Measurements from ENCODE around the gene RARG.

RARG gene

GRCh38 chr12:53245286-53245685 is 13.3 kb upstream of the RARG start:
- H3K4me3 ChIP-seq (replicated peaks; ENCODE audit: low read depth, low read length), result no peak overlapping the region
- DNase-seq (ENCODE audit: extremely low read depth, low read depth), result no peak
- TF ChIP-seq CTCF (IDR thresholded peaks at IDR 0.05; ENCODE audit: low read depth, low read length, missing control alignments), result no peak

GRCh38 chr12:53244337-53244736 is 12.3 kb upstream of the RARG start:
- DNase-seq (ENCODE audit: extremely low read depth, low read depth), result no peak
- H3K4me3 ChIP-seq (replicated peaks; ENCODE audit: low read depth, low read length), result no peak overlapping the region
- TF ChIP-seq CTCF (IDR thresholded peaks at IDR 0.05; ENCODE audit: low read depth, low read length, missing control alignments), result no peak

GRCh38 chr12:53241623-53242412 is 9.8 kb upstream of the RARG start:
- H3K4me3 ChIP-seq (replicated peaks; ENCODE audit: low read depth, low read length), result no peak overlapping the region
- DNase-seq (ENCODE audit: extremely low read depth, low read depth), result no peak

GRCh38 chr12:53239643-53240258 is 7.7 kb upstream of the RARG start:
- H3K4me3 ChIP-seq (replicated peaks; ENCODE audit: low read depth, low read length), result no peak overlapping the region
- no peak for TF ChIP-seq CTCF (IDR thresholded peaks at IDR 0.05; ENCODE audit: low read depth, low read length, missing control alignments)
- no peak for DNase-seq (ENCODE audit: extremely low read depth, low read depth)

More at GRCh38 chr12:53241623-53242412, 9.8 kb upstream of the RARG start:
- TF ChIP-seq CTCF (IDR thresholded peaks at IDR 0.05; ENCODE audit: low read depth, low read length, missing control alignments), result no peak

- H3K4me3 ChIP-seq (replicated peaks; ENCODE audit: low read depth, low read length), result no peak overlapping the region
- no peak for DNase-seq (ENCODE audit: extremely low read depth, low read depth)
- no peak for TF ChIP-seq CTCF (IDR thresholded peaks at IDR 0.05; ENCODE audit: low read depth, low read length, missing control alignments)
Observed at GRCh38 chr12:53236443-53237111, 4.6 kb upstream of the RARG start.

- TF ChIP-seq CTCF (IDR thresholded peaks at IDR 0.05; ENCODE audit: low read depth, low read length, missing control alignments), result no peak
- no peak overlapping the region for H3K4me3 ChIP-seq (replicated peaks; ENCODE audit: low read depth, low read length)
- no peak for DNase-seq (ENCODE audit: extremely low read depth, low read depth)
Observed at GRCh38 chr12:53235742-53236442, 3.9 kb upstream of the RARG start.

Measured in HFF-Myc (cell line).